ENCODE measurements around the gene TRIM27. TPM values are rescaled to one million over a fixed set of nuclear protein-coding genes. Genes with fewer than 3 reads are reported as not detected.
"Not testable (repeated sequence)": the region's sequence is repeated elsewhere in the genome, so short reads cannot be mapped to it uniquely, and the experiment has no call there.

TRIM27 gene
- total and polyA plus RNA-seq, 8 donors = 24.1 to 43.3 (median 31.0) TPM

DNA sequence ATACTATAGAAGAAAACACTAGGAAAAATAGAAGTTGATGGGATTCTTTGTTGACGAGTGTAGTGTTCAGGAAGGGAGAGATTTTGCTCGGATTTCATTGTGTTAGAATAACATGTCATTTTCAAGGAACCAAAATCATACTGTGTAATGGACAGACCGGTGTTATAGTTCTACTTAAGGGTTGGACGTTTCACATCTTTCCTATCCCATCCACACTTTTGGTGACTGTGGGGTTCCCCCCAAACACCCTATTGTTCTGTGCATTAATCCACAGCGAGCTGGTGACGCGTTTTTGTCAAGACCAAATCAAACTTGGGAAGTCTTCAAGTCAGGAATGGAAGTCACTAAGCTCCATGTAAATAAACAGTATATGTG lies 43.3 kb downstream of the TRIM27 start:
- peak in 1 of 4 donors; percentile 12 for ATAC-seq
- intact Hi-C loops (cut with DNase I) = no loop called here
- DNase-seq = no peak
- Histone ChIP-seq H3K9me3 (no peaks in the 10 kb centered on the region), H3K36me3 (no peaks in the 10 kb centered on the region), H3K27ac (no peak overlapping the region), H3K27me3 (peaks cover 0 to 8% (median 3%) of the 10 kb centered on the region in 4 donors), H3K4me1 (no peaks in the 10 kb centered on the region), H3K4me3 (peak overlapping the region in 1 of 4 donors; percentile 36)
- WGBS, 2 donors = 46 to 47% methylated on average over 7 of the region's 7 CpGs
- TF ChIP-seq, protein P1, sequence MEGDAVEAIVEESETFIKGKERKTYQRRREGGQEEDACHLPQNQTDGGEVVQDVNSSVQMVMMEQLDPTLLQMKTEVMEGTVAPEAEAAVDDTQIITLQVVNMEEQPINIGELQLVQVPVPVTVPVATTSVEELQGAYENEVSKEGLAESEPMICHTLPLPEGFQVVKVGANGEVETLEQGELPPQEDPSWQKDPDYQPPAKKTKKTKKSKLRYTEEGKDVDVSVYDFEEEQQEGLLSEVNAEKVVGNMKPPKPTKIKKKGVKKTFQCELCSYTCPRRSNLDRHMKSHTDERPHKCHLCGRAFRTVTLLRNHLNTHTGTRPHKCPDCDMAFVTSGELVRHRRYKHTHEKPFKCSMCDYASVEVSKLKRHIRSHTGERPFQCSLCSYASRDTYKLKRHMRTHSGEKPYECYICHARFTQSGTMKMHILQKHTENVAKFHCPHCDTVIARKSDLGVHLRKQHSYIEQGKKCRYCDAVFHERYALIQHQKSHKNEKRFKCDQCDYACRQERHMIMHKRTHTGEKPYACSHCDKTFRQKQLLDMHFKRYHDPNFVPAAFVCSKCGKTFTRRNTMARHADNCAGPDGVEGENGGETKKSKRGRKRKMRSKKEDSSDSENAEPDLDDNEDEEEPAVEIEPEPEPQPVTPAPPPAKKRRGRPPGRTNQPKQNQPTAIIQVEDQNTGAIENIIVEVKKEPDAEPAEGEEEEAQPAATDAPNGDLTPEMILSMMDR (IDR thresholded peaks at IDR 0.05) = no peak
- no peak for FAIRE-seq

DNA sequence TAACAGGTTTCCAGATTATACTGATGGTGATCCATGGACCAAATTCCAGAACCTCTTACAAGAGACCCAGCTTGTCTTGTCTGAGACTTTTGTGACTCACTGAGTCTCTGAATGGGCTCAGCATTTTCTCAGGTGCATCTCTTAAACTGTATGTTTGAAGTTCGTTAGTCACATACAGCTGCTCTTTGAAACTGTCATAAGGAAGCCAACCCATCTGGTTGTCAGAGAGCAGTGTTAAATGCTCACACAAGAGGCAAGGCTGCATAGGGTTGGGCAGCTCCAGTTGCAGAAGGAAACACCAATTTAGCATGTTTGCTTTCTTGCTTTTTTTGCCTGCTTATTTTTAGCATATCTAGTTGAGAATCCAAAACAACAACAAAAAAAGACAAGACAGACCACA lies 47.1 kb downstream of the TRIM27 start:
- ATAC-seq = no peak
- H3K36me3 ChIP-seq = no peaks in the 10 kb centered on the region
- H3K9me3 ChIP-seq = no peaks in the 10 kb centered on the region
- intact Hi-C loops (cut with DNase I) = no loop called here
- H3K27ac ChIP-seq = no peak overlapping the region
- DNase-seq = no peak
- TF ChIP-seq, protein P1 (IDR thresholded peaks at IDR 0.05) = no peak
- H3K4me3 ChIP-seq = no peak overlapping the region
- no peaks in the 10 kb centered on the region for H3K4me1 ChIP-seq
- 36 to 42% methylated on average over 1 of the region's 1 CpG for WGBS, 2 donors
- H3K27me3 ChIP-seq = peaks cover 0 to 20% (median 5%) of the 10 kb centered on the region in 4 donors
- no peak for FAIRE-seq

DNA sequence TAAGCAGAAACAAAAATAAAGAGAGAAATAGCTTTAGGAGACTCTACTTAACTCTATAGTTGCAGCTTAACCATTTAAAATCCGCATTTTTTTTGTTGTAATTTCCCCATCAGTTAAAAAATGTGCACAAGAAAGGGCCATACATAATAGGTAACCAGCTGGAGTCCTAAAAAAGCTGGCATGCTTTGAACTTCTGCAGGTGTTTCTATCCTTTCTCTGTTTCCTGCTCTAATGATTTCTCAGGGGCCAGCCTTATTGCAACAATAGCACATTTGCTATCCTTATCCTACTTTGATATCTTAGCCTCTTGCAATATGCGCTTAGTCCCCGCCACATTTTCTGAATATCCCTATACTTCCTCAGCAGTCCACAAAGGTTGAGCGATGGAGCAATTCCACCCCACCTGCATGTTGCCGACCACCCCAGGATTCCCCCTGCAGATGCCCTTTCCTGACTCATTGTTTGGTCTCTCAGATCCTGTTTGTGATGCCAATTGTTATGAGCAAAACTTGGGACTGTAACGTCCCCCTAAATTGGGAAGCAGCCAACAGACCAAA lies 48.5 kb downstream of the TRIM27 start:
- H3K36me3 ChIP-seq = no peaks in the 10 kb centered on the region
- H3K9me3 ChIP-seq = no peaks in the 10 kb centered on the region
- ATAC-seq (no peak), DNase-seq (no peak), FAIRE-seq (no peak)
- intact Hi-C loops (cut with DNase I) = no loop called here
- H3K4me3 ChIP-seq = no peak overlapping the region
- TF ChIP-seq, protein P1 (IDR thresholded peaks at IDR 0.05) = no peak
- no peak overlapping the region for H3K27ac ChIP-seq
- H3K27me3 ChIP-seq = peaks cover 0 to 20% (median 5%) of the 10 kb centered on the region in 4 donors
- no peaks in the 10 kb centered on the region for H3K4me1 ChIP-seq
- WGBS, 2 donors = 43 to 48% methylated on average over 6 of the region's 6 CpGs

DNA sequence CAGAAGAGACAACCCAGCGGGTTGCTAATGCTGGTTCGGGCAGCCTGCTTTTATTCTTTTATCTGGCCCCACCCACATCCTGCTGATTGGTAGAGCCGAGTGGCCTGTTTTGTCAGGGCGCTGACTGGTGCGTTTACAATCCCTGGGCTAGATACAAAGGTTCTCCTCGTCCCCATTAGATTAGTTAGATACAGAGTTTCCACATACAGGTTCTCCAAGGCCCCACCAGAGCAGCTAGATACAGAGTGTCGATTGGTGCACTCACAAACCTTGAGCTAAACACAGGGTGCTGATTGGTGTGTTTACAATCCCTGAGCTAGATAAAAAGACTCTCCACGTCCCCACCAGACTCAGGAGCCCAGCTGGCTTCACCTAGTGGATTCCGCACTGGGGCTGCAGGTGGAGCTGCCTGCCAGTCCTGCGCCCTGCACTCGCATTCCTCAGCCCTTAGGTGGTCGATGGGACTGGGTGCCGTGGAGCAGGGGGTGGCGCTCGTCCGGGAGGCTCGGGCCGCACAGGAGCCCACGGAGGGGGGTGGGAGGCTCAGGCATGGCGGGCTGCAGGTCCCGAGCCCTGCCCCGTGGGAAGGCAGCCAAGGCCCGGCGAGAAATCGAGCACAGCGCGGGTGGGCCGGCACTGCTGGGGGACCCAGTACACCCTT lies 51.5 kb downstream of the TRIM27 start:
- H3K9me3 ChIP-seq; intact Hi-C loops (cut with DNase I); H3K36me3 ChIP-seq; FAIRE-seq; DNase-seq; ATAC-seq; H3K4me1 ChIP-seq; H3K27ac ChIP-seq; H3K4me3 ChIP-seq: not testable (repeated sequence)
- H3K27me3 ChIP-seq = peaks cover 0 to 20% (median 2%) of the 10 kb centered on the region in 4 donors
- 74 to 82% methylated on average over 18 to 22 of the region's 28 CpGs for WGBS, 2 donors

DNA sequence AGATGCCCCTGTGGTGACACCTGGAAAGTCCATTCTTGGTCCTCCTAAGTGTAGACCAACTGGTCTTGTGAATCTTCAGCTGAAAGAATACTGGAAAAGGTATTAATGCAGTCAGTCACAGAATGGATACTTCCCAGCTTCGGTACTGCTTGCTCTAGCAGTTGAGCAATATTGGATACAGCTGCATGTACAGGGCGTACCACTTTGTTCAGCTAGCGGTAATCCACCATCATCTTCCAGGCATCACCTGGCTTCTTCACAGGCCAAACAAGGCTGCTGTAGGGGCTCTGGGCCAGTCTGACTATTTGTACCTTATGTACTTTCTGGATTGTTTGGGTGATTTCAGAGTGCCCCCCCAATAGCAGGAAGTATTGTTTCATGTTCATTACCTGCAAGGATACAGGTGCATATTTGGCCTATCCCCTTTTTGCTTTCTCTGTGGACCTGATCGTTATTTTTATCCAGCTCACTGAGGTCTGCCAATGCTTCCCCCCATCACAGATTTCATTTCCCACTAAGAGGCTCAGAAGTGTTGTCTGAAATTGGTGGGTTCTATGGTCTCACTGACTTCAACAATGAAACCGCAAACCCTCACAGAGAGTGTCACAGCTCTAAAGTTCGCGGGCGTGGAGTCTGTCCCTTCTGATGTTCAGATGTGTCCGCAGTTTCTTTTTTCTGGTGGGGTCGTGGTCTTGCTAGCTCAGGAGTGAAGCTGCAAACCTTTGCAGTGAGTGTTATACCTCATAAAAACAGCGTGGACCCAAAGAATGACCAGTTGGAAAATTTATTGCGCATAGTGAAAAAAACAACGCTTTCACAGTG lies 52.2 kb downstream of the TRIM27 start:
- Histone ChIP-seq H3K36me3 (no peaks in the 10 kb centered on the region), H3K9me3 (no peaks in the 10 kb centered on the region), H3K27ac (no peak overlapping the region), H3K27me3 (peaks cover 0 to 20% (median 2%) of the 10 kb centered on the region in 4 donors), H3K4me3 (no peak overlapping the region), H3K4me1 (no peaks in the 10 kb centered on the region)
- DNase-seq (no peak), ATAC-seq (no peak), FAIRE-seq (no peak)
- TF ChIP-seq, protein P1 (IDR thresholded peaks at IDR 0.05) = no peak
- intact Hi-C loops (cut with DNase I) = no loop called here
- WGBS, 2 donors = 86 to 92% methylated on average over 13 of the region's 13 CpGs

Measured in pancreas (tissue), 10 donors.